H4 (cell line): Measurements from ENCODE around the gene ADCY9. TPM values are rescaled to one million over a fixed set of nuclear protein-coding genes. Genes with fewer than 3 reads are reported as not detected.
"Not testable (repeated sequence)": the region's sequence is repeated elsewhere in the genome, so short reads cannot be mapped to it uniquely, and the experiment has no call there.

Source experiments
- DNase-seq: peaks from one replicate; pipeline ENCODE4 v3.0.0-alpha.2; 2015; ENCODE audit warnings: low spot score
- total RNA-seq: library from RNA; depleted of rRNA; stranded (reverse); fragments of >200 nt; shearing (Covaris generic); gene quantifications from 2 replicates; pipeline ENCODE4 v1.2.3, GENCODE V29; 2014

Gene ADCY9
- total RNA-seq, 1 experiment from 2014 or later = 5.1 TPM

DNA sequence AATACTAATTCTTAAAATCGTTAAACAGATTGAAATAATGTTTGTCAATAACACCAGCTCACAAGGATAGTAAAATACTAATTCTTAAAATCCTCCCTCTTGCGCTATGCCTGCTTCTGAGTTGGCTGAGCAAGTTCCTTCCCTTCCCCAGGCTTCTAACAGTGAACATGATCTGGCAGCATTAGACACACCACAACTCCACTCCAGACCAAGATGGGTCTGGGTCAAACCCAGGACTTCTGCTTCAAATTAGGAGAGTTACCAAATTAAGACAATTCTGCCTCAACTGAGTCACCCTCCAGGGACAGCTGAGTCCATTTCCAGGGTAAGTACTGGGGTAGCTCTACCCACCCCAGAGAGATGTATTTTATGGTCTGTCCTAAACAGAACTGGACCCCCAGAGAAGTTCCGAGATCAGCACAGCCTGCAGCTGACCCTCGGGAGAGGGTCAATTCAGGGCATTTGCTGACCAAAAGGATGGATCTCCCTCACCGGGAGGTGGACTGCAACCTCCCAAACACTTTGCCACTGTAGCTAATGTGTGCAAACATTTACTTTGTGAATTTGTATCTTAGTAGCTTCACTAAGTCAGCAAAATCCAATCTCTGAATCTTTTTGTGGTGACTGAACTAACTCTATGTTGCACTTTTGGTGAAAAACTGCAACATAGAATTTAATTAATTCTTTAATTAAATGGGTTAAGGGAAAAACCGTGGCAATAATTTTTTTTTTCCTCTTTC, 48.8 kb downstream of the ADCY9 start:
- DNase-seq = no peak

GRCh38 chr16:4064950-4065352, 51.3 kb downstream of the ADCY9 start:
- no peak for DNase-seq

- no peak for DNase-seq
Measured at GRCh38 chr16:4062212-4062802, 53.9 kb downstream of the ADCY9 start.

DNA sequence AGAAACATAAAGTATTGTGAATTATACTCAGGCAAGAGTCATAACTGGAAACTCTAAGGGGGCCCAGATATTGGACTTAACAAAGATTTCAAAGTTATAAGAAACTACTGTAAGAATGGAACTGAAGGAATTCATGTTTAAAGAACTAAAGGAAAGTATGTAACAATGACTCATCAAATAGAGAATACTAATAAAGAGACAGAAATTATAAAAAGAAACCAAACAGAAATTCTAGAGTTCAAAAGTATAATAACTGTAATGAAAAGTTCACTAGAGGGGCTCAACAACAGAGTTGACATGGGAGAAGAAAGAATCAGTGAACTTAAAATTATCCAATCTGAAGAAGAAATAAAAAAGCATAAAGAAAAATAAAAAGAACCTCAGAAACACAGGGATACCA, 55.4 kb downstream of the ADCY9 start:
- no peak for DNase-seq

GRCh38 chr16:4060009-4060408, 56.2 kb downstream of the ADCY9 start:
- DNase-seq = no peak

DNA sequence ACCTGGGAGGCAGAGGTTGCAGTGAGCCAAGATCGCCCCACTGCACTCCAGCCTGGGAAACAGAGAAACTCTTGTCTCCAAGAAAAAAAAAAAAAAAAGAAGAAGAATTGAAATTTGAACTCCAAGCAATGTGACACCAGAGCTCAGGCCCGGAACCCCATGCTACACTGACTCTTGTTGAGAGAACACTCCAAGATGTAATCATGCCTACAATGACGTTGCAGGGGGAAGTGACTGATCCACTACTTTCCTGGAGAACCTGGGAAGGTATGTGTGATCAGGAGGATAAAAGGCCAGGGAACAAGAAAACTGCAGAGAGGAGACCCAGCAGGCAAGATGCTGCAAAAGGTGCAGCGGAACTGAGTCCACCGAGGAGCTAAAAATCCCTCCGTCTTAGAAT, 57.9 kb downstream of the ADCY9 start:
- DNase-seq = no peak

DNA sequence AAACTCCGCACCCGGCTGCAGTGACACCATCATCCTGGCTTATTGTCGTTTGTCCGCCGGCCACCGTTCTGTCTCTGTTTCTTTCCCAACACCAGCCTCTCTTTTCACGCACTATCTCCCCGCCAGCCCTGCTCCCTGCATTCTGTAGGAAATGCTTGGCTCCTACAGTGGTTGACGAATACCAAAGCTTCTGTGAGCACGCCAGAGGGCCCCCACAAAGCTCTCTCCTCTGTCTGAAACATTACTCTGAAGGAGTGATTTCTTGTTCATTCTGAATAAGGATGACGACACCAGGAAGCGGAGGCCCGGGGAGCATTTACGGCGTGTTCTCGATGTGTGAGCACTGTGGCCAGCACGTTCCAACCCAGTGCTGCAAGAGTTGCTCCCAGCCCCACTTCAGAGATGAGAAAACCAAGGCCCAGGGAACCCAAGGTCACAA, 58.8 kb downstream of the ADCY9 start:
- no peak for DNase-seq

GRCh38 chr16:4056161-4057105, 59.8 kb downstream of the ADCY9 start:
- DNase-seq = no peak

GRCh38 chr16:4055748-4056147, 60.5 kb downstream of the ADCY9 start:
- no peak for DNase-seq

DNA sequence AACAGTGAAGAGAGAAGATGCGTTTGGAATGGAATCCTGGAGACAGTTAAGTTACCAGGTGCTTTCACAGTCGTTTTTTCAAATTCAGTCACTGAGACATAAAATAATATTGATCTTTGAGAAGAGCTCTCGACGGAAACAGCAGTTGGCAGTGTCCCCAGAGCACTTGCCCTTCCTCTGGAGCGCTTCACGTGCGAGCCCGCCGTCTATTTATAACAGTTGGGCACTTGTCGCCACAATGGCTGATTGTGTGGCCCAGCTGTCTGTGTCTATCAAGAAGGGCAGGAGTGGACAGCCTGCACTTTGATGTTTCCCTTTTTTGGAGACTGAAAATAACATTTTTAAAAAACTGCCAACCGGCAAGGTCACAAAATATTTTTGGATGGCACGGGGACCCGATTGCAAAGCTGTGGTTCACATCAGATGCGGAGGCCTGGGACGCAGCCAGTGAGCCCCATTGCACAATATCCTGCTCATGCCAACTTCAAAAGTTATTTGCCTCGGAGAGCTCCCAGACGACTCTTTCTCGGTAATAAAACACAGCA, 62.9 kb downstream of the ADCY9 start:
- DNase-seq = peak; percentile 62

- no peak for DNase-seq
Measured at GRCh38 chr16:4052801-4053293, 63.4 kb downstream of the ADCY9 start.

GRCh38 chr16:4052096-4052495, 64.1 kb downstream of the ADCY9 start:
- DNase-seq = no peak

DNA sequence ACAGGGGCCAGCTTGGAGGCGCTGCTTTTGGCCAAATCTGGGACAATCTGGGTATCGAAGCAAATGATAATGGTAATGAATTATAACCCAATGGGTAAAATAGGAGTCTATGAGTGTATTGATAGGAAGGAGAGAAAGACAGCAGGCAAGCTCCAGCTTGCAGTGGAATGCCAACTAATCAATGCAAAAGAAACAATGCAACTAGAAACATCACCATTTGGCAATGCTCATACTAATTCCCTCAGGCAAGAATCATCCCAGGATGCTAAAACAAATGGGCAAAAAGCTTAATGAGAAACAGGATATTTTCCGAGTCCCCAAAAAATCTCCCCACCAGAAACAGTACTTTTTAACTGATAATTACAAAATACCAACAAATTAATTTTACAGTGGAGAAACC, 64.7 kb downstream of the ADCY9 start:
- no peak for DNase-seq

DNA sequence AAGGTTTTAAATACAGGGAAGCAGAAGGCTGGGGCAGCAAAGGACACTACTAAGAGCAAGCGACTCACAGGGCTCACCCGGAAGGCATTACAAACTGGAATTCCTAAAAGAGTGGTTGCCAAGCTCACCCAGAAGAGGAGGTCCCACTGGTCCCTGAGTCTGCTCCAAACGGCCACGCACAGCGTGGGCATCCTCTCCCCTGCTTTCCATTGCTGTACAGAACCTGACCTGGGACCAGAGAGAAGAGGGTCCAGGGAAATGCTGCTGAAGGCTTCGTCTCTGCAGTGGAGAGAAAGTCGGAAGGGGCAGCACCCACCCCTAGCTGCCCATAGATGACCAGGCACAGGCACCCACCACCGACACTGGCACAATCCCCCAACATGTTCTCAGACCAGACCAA, 67.2 kb downstream of the ADCY9 start:
- no peak for DNase-seq

DNA sequence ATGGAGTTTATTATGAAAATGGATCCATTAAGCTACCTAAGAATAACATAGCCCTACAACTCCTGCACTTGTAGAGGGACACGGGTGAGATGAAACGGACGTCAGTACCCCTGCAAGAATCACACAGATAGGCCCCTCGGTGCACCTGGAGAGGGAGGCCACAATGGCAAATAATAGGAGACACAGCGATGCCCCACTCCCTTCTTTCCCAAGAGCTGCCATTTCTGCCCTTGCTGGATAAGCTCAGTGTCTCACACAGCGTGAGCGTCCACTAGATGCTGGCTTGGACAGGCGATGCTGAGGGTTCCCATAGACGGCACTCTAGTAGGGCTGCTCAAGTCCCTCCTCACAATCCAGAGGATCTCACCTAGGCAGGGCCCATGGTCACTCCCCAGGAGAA, 67.8 kb downstream of the ADCY9 start:
- no peak for DNase-seq

- DNase-seq = no peak
Measured at GRCh38 chr16:4046221-4046620, 70.0 kb downstream of the ADCY9 start.

DNA sequence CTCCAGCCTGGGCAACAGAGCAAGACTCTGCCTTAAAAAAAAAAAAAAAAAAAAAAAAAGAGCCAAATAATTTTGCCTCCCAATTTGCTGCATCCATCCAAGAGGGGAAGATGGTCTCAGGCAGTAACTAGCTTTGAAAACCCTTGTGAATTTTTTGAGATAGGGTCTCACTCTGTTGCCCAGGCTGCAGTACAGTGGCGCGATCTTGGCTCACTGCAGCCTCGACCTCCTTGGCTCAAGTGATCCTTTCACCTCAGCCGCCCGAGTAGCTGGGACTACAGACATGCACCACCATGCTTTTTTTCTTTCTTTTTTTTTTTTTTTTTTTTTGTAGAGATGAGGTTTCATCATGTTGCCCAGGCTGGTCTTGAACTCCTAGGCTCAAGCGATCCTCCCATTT, 70.7 kb downstream of the ADCY9 start:
- DNase-seq = not testable (repeated sequence)

GRCh38 chr16:4042581-4042980, 73.7 kb downstream of the ADCY9 start:
- DNase-seq = no peak

DNA sequence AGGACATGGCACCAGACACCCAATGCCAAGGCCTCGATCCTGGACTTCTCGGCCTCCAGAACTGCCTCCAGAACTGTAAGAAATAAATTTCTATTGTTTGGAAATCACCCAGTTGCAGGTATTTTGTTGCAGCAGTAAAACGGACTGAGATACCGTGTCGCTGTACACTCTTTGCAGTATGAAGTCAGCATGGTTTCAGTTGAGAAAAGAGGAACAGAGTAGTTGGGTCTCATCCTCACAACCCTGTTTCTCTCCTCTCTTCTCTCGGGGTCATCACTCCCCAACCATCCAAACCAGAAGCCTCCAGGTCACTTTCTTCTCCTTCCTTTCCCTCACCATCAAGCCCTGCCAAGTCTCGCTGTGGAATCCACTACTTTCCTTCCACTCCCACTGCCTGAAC, 77.8 kb downstream of the ADCY9 start:
- no peak for DNase-seq

DNA sequence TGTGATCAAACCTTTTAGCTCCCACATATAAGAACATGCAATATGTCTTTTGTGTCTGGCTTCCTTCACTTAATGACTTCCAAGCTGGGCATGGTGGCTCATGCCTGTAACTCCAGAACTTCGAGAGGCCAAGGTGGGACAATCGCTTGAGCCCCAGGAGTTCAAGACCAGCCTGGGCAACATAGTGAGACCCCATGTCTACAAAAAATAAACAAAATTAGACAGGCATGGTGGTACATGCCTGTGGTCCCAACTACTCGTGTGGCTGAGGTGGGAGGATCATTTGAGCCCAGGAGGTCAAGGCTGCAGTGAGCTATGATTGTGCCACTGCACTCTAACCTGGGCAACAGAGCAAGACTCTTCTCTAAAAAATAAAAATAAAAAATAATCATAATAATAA, 79.3 kb downstream of the ADCY9 start:
- not testable (repeated sequence) for DNase-seq

DNA sequence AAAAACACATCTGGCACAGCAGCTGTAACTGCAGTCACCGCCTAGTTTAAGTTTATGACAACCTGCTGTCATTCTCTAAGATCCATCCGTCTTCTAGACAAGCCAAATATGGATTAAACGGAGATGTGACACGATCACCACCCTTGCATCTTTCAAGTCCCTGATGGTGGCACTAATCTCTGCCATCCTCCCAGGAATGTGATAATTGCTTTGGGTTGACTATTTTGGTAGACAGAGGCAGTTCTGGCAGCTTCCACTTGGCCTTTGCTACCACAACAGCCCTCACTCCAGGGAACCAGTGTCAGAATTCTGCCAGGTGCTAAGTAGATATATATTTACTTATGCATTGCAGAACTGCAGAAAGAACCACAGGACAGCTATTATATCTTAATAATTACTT, 81.3 kb downstream of the ADCY9 start:
- no peak for DNase-seq

- DNase-seq = no peak
Measured at GRCh38 chr16:4033951-4034350, 82.3 kb downstream of the ADCY9 start.
